T-helper 9 cell (primary cell): ENCODE data around the gene PTPRT.

Experiments used
- DNase-seq: peaks from one replicate; pipeline ENCODE4 v3.0.0-alpha.2; 2020

The PTPRT gene

DNA sequence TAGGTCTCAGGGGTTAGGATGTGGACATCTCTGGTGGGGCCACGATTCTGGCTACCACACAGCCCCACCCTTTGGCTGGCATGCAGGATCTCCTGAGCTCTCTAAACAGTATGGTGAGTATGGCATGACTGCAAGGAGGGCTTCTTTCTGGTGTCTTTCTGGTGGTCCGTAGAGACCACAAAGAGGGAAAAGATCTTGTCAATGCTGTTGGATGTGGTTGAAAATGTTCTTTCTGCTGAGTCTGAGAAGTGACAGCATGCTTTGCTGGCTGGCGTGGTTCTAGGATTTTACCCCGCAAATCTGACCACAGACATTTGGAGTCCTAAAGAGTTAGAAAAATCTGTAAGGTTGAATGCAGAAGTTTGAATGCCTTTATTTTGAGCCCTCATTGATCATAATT is 1096.7 kb downstream of the PTPRT start:
- no peak for DNase-seq

DNA sequence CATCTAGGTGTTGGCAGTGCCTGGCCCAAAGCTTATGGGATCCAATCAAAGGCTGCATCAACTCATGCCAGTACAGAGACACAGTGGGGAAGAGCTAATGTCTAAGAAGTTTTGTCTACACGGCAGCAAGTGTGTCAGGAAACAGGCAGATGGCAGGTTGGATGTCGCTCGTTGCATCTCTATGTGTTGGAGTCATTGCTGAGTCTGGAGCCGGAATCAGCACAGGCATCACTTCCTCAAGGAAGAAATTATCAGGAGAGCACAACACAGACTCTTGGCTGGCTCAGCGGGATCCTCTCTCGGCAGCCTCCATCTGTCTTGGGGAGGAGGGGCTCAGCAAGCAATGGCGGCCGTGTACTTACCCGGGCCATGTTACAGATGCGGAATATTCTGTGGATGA is 1104.3 kb downstream of the PTPRT start:
- DNase-seq = no peak

DNA sequence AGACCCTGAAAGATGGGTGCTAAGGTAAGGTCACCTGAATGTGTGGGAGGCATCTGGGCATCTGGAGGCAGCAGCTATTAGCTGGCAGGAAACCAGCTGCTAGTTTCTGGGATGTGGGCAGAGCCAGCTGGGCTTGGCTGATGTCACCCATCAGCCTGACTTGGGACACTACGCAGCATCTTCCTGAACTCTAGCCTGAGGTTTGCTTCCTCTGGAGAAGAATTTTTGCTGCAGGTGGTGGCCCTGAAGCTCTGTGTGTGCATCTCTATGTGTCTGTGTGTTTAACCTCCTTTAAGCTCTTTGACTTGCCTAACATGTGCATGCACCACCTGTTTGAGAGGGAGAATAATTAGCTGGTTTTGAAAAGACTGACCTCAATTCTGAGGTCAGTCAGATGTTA is 1106.4 kb downstream of the PTPRT start:
- DNase-seq = no peak

DNA sequence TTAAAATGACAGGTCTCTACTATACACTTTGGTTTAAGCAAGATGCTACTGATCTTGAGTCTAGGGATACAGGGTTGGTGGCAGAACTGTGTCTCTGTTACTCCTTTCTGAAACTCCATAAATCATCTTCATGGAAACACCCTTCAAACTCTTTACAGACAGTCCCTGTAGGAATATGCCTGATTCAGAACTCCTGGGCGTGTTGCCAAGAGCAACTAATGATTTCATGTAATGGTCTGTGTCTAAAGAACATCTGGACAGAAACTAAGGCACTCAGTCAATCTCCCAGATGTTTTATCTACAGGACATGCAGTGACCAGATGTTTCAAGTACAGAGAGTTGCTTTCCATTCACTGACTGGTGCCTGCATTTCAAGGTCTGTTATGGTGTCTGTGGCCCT is 1107.1 kb downstream of the PTPRT start:
- no peak for DNase-seq

DNA sequence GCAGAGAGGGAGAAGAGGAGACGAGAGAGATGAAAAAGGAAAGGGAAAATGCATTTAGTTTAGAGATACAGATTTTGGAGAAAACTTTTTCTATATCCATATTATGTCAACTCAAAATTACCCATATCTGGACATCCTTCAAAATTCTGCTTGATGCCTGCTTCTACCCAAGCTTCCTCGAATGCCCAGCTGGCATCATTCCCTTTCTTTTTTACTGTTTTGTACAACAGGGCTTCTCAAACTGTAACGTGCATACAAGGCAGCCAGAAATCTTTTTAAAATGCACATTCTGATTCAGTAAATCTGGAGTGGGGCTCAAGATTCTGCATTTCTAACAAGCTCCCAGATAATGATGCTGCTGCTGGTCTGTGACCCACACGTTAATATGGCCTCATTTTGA is 1108.8 kb downstream of the PTPRT start:
- no peak for DNase-seq

DNA sequence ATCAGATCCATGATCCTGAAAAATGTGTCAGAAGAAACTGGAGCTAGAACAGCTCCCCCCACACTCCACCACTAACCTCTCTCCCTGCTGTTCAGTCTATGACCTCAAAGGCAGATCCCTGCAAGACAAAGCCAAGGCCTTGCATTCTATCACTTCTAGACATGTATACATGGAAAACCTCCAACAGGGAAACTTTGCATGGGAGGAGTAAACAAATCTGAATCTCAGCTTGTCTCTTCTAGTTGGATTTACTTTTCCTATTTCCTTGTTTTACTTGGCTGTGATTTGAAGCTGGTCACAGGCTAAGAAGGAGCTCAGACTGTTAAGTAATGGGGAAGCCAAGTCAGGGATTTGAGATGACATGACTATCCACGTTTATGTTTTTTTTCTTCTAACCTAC is 1114.8 kb downstream of the PTPRT start:
- DNase-seq = no peak

DNA sequence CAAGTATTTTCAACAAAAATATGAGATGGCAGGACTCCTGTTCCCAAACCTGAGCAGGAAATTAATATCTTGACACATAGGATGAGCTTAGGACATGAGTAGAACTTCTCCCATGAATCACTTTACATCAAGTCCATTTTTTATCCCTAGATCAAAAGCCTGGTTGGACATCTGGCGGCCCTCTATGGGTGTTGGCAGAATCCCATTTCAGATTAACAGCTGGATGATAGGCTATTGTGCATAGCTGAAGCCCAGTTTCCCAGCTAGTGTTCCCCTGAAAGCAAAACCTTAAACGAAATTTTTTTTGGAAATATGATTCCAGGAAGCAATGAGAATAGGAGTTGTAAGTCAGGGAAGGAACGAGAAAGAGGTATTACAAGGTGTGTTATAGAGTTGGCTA is 1122.1 kb downstream of the PTPRT start:
- DNase-seq = no peak

DNA sequence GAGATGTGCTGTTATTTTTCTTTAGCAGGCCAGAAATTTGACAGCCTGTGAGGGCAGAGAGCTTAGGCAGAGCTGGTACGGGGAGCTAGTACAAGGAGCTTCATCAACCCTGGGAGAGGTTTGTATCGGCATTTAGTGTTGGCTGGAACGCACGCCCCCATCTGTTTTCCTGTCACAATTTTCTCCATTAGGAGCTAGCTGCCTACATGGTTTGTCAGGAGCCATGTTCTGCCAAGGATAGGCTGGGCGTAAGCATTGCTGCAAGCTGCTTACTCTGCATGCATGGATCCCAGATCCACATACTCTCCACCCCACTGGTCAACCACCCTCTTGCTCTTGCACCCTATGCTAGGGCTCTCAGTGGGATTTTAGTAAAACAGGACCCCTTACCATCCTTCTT is 1122.5 kb downstream of the PTPRT start:
- DNase-seq = no peak

DNA sequence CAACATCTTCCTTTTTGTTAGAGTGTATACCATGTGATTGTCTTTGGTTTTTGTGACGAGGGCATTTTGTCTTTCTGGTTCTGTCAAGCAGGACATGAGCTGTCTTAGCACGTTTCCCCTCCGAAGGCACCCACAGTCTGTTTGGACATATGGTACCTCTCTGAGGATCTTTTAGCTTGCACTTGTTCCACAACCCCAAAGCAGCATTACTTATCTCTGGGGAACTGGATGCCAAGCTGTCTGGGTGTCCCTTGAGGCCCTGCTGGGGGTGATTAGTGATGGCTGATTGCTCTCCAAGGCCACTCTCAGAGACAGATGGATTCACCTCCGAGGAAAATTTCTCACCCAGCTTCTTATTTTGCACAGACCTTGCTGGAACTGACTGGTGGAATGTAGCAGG is 1126.6 kb downstream of the PTPRT start:
- DNase-seq = no peak

DNA sequence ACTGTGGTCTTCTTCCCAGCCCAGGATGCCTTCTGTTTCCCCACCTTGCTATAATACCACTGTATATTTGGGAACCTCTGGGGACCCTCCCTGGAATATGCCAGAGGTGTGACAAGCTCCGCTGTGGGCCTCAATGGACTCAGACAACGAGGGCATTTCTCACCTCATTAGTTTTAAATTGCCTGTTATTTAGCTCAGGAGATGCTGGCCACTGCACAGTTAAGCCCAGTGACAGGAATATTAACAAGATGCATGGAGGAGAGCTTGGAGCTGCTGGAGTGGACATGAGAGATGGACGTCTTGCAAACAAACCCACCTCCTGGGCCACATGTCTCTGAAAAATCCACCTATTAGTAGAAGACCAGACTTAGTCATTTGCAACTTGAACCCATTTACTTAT is 1136.4 kb downstream of the PTPRT start:
- no peak for DNase-seq

DNA sequence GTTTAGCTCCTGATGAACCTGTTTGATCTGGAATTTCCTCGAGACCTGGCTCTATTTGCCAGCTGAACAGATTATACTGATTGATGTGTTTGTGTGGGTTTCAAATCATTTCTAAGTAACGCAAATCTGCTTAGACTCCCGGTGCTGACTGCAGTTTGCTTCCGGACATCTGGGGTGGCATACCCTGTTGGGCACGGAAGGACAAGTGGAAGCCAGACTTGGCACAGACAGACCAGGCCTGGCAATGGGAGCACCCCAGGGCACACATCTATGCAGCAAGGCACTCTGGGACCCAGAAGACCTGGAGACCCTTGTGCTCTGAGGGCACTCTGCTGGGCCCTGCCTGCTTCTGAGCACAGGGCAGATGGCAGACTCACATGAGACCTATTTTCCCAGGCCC is 1137.8 kb downstream of the PTPRT start:
- no peak for DNase-seq

DNA sequence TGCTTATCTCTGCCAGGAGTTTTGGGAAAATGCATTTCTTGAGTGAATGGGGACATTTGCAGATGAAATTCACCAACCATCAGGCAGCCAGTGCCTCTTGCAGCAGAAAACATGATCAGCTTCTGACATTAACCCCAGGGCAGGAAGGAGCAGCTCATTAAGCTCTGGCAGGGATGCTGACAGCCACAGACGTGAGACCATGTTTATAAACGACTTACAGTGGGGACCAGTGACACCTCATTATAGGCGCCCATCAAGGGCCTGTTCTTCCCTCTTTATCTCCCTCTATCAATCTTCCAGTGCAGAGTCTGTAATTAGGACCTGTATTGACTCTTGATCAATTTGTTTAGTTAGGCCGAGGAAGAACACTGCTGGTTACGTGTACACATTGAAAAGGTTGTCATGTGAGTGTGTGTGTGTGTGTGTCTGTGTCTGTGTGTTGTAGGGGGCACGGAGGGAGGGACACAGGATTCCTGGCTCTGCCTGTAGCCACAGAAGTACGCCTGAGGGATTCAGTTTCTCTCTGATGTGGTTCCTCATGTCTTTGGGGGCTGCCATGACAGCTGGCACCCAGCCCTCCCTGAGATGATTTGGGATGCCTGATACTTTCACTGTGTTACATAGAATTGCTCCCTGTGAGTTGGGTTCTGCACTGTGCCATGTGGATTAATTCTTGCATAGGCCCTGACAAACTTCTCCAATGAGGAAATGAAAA is 1143.2 kb downstream of the PTPRT start:
- DNase-seq = no peak

DNA sequence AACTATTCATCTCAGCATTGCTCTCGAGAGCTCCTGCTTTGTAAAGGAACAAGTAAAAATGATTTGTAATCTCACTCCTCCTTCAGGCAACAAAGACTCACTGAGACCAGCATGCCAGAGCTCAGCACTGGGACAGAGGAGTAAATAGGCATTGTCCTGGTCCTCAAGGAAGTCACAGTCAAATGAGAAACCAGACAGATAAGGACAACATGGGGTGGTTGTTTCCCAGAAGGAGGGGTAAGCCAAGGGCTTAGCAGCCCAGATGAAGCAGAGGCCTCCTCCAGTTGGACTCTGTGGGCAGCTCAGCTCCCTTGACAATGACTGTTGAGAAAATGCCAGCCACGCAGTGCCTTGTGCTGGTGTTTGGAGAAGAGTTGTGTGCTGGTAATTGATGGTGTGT is 1145.8 kb downstream of the PTPRT start:
- no peak for DNase-seq

DNA sequence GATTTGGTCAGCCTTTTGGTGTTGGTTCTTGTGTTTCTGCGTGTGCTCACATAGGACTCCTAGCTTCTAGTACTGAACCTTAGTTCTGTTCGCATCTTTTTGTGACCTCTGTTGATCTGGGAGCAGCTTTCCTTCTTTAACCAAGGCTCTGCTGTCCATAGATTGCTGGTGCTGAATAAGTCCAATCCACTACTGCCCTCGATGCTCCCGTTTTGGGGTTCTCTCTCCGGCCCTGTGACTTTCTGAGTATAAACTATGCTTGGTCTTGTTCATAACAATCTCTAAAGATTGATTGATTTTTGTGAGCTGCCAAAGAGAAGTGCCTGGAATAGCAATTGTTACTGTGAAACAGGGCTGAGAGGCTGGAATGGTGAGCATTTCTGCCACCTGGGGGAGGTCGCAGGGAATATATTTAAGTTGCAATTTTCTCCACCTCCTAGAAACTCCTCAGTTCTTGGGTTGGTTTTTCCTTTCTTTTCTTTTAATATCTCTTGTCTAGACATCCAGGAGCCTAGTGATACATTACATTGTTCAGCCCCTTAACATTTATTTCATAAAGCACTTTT is 1148.6 kb downstream of the PTPRT start:
- no peak for DNase-seq

DNA sequence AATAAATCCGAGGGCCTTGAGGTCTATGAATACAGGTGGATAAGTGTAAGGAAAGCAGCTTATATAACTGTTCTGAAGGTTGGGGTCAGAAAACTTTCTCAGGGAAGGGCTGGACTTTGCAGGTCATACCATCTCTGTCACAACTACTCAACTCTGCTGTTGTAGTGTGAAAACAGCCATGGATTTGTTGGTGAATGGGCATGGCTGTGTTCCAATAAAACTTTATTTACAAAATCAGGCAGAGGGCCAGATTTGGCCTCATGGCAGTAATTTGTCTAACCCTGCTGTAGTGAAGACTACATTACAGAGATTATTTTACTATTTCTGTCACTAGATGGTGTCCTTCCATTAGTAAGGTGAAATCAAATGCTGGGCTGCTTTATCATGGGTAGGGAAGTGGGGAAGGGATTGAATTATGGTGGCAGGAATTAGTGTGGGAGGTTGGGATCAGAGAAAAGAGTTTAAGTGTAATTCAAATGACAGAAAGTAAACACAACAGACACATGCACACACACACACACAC is 1161.9 kb downstream of the PTPRT start:
- DNase-seq = no peak

DNA sequence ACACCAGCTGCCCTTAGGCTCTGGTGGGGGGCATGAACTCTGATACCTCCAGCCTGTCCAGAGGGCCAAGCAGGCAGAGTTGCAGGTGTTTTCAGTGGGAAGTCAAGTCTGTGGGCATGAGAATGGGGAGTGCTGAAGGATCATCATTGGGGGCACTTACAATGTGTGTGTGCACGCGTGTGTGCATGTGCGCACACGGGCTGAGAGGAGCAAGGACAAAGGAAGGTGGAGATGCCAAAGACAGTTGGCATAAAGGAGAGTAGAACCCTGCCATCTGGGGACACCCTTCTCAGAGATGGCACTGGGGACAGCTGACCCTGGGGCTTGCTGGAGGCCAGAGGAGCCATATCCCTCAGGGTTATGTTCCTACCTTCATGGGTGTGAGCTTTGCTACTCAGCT is 1163.1 kb downstream of the PTPRT start:
- no peak for DNase-seq

DNA sequence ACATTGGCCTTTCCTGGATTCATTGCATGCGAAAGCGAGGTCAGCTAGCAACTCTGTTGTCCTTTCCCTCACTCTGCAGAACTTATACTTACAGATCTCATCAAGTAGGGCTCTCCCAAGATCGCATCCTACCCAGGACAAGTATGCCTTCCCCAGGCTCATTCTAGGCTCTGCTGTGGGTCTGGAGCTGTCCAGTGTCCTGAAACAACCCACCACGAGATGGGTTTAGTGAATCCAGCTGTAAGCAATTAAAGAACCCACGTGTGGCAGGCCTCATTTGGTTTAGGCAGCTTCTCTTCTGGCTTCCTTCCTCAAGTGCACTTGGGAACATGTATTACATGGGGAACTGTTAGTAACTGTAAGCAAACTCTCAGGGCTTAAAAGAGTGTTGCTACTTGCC is 1165.1 kb downstream of the PTPRT start:
- no peak for DNase-seq
